ENCODE measurements around the gene TSPAN16.

DNA sequence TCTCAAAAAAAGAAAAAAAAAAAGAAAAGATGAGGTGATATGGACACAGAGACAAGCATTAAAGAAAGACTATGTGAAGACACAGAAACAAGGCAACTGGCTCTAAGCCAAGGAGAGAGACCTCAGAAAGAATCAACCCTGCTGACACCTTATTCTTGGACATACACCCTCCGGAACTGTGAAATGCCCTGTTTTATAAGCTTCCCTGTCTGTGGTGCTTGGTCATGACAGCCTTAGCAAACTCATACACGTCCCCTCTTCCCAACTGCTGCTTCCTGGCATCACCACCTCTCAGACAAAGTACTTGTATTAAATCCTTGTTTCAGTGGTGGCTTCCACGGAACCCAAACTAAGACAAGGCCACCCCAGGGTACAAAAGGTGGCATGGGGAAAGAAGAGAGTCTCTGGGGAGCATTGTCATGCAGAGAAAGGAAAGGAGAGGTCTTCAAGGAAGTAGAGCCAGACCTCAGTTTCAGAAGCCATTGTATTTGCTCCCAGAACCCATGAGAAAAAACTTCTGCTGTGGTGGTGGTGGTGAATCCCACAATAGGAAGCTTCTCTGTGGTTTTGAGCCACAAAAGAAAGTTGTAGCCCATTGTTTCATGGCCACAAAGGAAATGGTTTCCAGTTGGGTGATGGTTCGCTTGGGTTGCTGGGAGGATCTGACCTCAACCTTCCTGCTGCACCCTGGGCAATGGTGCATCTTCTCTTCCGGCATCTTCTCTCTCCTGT, 16.3 kb upstream of the TSPAN16 start:
- TF ChIP-seq, protein P1, sequence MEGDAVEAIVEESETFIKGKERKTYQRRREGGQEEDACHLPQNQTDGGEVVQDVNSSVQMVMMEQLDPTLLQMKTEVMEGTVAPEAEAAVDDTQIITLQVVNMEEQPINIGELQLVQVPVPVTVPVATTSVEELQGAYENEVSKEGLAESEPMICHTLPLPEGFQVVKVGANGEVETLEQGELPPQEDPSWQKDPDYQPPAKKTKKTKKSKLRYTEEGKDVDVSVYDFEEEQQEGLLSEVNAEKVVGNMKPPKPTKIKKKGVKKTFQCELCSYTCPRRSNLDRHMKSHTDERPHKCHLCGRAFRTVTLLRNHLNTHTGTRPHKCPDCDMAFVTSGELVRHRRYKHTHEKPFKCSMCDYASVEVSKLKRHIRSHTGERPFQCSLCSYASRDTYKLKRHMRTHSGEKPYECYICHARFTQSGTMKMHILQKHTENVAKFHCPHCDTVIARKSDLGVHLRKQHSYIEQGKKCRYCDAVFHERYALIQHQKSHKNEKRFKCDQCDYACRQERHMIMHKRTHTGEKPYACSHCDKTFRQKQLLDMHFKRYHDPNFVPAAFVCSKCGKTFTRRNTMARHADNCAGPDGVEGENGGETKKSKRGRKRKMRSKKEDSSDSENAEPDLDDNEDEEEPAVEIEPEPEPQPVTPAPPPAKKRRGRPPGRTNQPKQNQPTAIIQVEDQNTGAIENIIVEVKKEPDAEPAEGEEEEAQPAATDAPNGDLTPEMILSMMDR (tag by site-specific recombination; IDR thresholded peaks at IDR 0.05): no peak
- TF ChIP-seq MEIS1 (CRISPR knock-in tag; IDR thresholded peaks at IDR 0.05; ENCODE audit: borderline replicate concordance) (no peak), ZNF473 (tag by site-specific recombination; IDR thresholded peaks at IDR 0.05) (no peak), ZNF561 (tag by site-specific recombination; IDR thresholded peaks at IDR 0.05; ENCODE audit: borderline replicate concordance) (no peak), ZNF843 (tag by site-specific recombination; IDR thresholded peaks at IDR 0.05) (no peak)
- TF ChIP-seq, protein P2, sequence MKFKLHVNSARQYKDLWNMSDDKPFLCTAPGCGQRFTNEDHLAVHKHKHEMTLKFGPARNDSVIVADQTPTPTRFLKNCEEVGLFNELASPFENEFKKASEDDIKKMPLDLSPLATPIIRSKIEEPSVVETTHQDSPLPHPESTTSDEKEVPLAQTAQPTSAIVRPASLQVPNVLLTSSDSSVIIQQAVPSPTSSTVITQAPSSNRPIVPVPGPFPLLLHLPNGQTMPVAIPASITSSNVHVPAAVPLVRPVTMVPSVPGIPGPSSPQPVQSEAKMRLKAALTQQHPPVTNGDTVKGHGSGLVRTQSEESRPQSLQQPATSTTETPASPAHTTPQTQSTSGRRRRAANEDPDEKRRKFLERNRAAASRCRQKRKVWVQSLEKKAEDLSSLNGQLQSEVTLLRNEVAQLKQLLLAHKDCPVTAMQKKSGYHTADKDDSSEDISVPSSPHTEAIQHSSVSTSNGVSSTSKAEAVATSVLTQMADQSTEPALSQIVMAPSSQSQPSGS (tag by site-specific recombination; IDR thresholded peaks at IDR 0.05; ENCODE audit: low read depth): no peak
